Neural progenitor cell (in vitro differentiated cells): Measurements from ENCODE around the gene CLDN12.

Experiments
- EZH2phosphoT487 ChIP-seq: fragments of 200-600 bp; sonication (generic); IDR thresholded peaks from 2 replicates; pipeline ENCODE4 v1.6.1; 2017; ENCODE audit warnings: antibody characterized with exemption
- TF ChIP-seq, protein P1 (sequence below): fragments of 200-600 bp; sonication (generic); IDR thresholded peaks from 2 replicates; pipeline ENCODE4 v1.5.1; 2017; ENCODE audit warnings: antibody characterized with exemption, mild to moderate bottlenecking

DNA sequence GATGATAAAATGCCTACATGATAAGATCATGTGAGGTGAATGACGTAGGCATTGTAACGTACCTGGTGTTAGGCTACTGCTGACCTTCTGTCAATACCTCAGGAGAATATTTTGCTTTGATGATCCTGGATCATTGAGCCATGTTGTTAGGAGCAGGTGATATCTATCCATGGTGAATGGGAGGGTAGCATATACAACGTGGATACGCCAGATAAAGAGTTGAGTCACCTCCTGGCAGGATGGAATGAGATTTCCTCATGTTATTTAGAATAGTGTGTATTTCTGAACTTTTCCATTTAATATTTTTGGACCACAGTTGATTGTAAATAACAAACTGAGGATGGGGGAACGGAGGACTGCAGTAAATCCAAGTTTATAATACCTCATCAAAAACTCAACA is 11.8 kb upstream of the CLDN12 start:
- TF ChIP-seq, protein P1, sequence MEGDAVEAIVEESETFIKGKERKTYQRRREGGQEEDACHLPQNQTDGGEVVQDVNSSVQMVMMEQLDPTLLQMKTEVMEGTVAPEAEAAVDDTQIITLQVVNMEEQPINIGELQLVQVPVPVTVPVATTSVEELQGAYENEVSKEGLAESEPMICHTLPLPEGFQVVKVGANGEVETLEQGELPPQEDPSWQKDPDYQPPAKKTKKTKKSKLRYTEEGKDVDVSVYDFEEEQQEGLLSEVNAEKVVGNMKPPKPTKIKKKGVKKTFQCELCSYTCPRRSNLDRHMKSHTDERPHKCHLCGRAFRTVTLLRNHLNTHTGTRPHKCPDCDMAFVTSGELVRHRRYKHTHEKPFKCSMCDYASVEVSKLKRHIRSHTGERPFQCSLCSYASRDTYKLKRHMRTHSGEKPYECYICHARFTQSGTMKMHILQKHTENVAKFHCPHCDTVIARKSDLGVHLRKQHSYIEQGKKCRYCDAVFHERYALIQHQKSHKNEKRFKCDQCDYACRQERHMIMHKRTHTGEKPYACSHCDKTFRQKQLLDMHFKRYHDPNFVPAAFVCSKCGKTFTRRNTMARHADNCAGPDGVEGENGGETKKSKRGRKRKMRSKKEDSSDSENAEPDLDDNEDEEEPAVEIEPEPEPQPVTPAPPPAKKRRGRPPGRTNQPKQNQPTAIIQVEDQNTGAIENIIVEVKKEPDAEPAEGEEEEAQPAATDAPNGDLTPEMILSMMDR, result no peak
- TF ChIP-seq EZH2phosphoT487, result no peak
